NCI-H345 (cell line): ENCODE measurements around the gene FASTK.

Experiments
- DNase-seq: peaks from one replicate; lab custom pipeline; 2025; lab: John Stamatoyannopoulos, UW

Gene FASTK

GRCh38 chr7:151095828-151096475 is 15.3 kb upstream of the FASTK start:
- no peak for DNase-seq

DNA sequence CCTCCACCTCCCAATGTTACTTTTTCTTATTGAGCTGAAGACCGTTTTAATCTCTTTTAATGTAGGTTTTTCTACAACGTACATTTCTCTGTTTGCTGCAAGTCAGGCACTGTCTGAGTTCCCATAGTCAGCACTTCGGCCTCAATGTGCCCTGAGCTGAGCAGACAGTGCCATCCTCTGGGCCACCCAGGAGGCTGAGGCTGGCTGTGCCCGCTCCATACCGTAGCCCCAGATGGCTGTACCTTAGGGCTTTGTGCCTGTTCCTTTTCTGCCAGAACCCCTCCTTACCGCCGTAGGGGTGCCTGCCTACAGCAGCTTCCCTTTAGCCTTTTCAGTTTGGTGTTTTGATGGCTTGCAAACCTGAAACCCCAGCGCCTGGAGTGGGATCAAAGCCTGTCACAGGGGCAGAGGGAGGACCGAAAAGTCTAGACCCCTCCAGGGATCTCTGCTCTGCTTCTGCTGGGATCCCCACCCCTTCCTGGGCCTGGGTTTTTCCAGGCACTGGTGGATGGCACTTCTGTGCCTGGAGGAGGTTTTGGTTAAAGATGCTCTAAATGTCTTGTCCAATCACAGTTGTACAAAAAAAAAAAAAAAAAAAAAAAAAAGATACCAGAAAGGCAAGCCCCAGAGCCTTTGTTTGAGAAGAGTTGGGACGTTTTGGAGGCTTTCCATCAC is 14.7 kb upstream of the FASTK start:
- no peak for DNase-seq

- no peak for DNase-seq
These were observed 14.1 kb upstream of the FASTK start for GRCh38 chr7:151094675-151095074.

DNA sequence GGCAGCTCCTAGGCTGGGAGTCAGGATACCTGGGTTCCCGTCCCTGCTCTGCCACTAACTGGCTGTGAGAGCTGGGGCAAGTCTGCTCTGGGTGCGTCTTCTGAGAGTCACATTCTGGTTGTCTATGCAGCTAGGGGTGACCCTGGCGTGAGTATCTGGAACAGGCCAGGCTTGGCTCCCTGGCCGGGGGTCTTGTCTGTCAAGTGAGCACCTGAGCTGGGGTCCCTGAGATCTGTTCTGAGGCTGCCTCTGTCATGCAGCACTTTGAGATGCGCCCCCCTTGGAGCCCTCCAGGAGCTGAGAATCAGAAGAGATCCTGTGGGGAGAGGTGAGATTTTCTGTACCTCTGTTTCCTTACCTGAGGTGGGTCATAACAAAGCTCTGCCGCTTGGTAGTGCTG is 13.1 kb upstream of the FASTK start:
- no peak for DNase-seq

DNA sequence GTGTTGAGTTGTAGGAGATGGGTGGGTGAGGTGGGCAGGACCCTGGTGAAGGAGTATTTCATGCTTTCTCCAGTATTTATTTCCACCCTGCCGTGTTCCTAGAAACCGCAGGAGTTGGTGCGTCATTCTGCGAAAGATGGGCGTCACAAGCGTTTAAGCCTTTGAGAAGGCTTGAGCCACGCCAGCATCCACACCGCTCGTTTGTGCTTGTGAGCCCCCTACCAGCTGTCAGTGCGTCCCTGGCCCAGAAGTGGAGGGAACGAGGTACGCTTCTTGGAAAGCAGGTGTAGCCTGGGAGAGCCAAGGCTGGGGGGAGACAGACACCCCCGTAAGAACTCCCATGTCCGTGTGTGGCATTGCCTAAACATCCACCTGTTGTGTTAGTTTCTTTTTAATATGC is 11.4 kb upstream of the FASTK start:
- no peak for DNase-seq

DNA sequence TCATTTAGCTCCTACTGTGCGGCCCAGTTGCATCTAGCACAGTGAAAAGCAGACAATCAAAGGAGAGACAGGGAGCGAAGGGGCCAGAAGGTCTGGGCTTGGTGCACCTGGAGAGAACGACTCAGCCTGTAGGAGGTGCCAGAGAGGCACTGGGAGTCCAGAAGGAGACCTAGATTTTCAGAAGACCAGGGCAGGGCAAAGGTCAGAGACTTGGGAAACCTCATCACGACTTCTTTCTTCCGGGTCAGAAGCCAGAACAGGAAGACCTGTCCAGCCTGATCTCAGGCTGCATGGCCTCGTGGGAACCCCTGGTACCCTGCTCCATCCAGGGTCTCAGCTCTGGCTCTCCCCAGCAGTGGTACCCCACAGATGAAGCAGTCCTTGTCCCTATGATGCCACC is 10.8 kb upstream of the FASTK start:
- no peak for DNase-seq

DNA sequence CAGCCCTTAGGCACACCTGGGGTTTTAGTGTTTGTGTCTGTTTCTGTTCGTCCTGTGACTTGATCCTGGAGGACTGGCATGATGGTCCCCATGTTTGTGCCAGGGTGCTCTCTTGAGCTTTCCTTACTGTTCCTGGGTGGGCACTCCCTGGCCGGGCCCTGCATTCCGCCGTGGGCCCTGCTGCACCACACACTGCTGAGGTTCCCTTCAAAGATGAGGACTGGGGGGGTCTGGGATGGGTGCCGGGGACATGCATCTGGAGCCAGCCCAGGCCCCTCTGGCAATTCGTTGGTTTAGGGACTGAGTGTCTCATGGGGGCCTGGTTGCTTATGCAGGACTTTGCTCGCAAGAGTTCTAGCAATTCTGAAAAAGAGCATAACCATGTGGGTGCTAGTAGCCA is 10.4 kb upstream of the FASTK start:
- no peak for DNase-seq

GRCh38 chr7:151089893-151090730 is 9.5 kb upstream of the FASTK start:
- DNase-seq = no peak

- DNase-seq = no peak
These were observed 8.5 kb upstream of the FASTK start for GRCh38 chr7:151088856-151089699.

DNA sequence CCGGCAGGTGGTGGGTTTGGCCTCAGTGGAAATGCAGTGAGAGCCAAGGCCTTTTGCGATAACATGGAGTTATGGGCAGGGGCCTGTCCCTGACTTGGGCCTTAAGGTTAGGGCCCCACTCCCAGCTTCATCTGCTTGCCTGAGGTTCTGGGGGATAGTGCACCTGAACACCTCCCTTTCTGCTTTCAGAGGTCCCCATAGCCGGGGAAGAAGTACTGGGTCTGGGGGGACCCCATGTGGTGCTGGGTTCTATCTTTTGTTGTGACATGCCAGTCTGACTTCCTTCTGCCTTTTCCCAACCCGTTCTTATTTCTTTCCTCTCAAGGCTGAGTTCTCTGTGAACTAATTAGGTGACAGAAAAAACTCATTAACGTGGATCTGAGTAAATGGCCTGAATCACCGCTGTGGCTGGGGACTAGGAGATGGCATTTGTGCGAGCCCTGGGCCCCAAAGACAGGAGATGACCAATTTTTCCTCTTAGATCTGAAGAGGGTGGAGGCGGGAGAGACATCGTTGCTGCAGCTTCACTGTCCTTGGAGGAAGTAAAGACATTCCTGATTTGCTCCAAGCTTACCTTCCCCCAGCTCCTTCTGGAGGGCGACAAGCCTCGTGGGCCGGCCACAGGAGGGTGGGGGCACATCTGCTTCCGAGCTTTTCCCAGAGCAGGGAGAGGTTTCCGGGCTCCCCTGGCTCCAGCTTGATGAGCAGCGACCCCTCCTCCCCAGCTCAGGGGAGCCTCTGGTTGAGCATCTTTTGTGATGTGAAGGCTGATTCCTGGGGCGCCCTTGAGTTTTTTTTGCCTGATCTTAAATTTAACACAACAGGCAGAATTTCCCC is 7.6 kb upstream of the FASTK start:
- no peak for DNase-seq

- peak; percentile 42 for DNase-seq
These were observed 6.8 kb upstream of the FASTK start for GRCh38 chr7:151087245-151088018.

GRCh38 chr7:151086802-151087244 is 6.2 kb upstream of the FASTK start:
- DNase-seq = peak; percentile 50

DNA sequence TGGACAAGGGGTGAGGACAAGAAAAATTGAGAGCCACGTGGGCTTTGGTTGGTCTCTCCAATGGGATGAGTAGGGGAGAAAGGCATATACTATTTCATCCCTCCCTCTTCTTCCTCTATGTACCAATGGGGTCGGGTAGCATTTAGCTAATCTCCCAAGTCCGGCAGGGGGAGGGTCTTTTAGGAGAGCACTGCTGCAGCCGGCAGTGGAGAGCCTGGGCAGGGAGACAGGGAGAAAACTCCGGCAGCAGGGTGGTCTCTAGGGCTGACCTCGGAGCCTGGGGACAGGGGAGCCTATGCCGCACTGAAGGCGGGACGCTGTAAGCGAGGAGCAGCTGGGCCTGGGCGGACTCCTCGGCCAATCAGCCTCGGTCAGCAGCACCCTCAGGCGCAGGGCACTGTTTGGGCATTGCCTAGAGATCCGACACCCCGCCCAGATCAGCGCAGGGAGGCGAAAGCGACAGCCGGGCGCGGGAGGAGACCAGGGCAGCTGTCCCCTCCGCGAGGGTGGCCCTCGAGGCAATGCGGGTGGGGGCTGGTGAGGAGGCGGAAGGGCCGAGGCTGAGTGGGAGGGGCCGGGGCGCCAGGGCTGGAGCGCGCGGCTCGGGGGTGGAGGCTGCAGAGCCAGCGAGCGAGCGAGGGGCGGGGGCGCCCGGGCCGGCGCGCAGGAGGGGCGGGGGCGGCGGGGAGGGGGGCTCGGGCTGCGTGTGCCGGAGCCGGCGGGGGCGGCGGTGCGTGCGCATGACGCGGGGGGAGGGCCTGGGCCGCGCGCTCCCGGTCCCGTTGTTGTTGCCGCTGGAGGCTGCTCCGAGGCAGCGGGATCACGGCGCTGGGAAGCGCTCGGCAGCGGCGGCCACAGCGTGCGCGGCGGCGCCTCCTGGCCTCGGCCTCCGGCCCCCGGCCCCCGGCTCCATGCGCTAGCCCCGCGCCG is 5.3 kb upstream of the FASTK start, which contains the start of gene AGAP3:
Gene AGAP3, plus strand, starts transcription at position 785 of the 930 bp plus-strand sequence. CDS start 267 bp downstream, outside the sequence.
- peak; percentile 87 for DNase-seq

DNA sequence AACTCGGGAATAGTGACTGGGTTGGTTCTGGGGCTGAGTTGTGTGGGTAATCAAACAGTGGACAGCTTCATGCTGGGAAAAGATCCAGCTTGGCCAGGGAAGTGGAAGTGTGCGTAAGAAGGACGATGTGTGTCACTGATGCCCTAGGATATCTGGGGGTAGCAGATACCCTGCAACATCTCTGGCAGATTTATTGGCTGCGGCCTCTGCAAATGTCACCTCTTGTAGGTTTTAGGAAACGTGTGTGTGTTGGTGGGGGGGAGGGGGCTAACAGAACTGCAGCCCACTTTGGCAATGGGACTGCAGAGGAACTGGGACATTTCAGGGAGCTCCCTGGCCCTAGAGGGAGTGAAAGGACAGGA is 4.7 kb upstream of the FASTK start:
- no peak for DNase-seq

DNA sequence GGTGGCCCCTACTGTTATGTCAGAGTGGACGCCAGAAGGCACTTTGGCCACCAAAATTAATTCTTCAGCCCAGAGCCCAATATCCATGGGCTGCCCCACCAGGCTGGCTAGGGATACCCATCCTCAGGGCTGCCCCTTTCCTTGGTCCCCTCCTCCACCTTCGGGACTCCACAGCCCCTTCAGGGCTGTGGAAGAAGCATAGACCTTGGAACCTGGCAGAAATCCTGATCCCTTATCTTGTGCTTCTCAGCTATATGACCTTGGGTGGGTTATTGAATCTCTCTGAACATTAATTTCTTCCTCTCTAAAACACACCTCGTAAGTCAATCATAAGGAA is 3.2 kb upstream of the FASTK start:
- no peak for DNase-seq

GRCh38 chr7:151083071-151083823 is 2.6 kb upstream of the FASTK start, which contains the start of gene TMUB1:
TMUB1 (minus strand) TSS chr7:151083493; CDS start chr7:151082563, 930 bp downstream.
- peak; percentile 77 for DNase-seq

DNA sequence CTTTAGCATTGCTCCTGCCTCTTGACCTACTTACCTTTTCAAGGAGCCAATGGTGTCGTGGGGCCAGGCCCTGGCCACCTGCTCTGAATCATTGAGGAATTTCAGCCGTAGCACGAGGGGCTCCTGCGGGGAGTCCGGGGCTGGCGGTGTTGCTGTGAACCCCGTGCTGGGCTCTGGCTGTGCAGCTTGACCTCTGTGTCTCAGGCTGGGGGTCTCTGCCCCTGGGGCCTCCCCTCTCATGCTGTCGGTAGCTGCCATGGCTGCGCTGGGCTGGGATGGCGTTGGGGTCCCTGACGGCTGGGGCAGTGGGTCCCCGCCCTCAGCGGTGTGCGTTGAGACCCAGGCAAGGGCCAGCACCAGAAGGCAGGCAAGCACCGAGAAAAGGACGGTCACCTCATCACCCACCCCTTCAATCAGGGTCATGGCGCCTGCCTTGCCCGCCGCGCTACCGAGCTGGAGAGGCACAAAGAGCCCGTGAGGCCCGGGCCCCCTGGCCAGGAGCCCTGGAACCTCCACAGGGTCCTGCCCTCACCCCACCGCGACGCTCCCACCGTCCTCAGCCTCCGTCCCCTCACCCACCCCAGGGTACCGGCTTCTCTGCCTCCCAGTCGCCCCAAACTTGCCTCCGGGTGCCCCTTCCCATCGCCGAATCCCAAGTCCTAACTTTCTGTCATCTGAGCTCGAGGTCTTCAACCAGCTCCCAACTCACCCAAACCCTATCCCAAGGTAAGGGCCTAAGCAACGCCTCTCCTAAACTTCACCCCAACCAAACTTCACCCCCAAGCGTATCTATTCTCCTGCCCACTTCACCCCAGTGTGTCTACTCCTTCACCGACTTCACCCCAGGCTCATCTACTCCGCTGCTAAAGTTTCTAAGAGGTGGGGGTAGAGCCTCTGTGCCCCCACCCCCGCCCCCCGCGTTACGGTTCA is 1.8 kb upstream of the FASTK start:
- DNase-seq = no peak
